Measurements from ENCODE around the gene XRCC3.

DNA sequence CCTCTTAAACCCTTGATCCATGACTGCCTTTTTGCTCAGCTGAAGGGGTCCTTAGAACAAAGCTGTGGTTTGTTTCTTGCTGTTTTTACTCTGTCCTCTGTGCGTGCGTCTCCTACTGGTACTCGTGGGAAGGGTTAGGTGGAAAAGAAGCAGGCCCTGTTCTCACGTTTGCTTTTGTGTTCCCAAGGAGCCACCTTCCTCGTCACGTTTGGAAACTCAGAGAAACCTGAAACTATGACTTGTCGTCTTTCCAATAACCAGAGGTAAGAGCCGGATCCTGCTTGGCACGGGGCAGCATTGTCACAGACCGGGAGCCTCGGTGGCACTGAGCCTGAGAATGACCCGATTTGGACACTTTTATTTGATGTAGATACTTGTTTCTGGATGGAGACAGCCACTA is 13.5 kb upstream of the XRCC3 start:
- TF ChIP-seq CTCF (tag by site-specific recombination; IDR thresholded peaks at IDR 0.05) (no peak), YY1 (tag by site-specific recombination; IDR thresholded peaks at IDR 0.05) (no peak), ZEB2 (tag by site-specific recombination; IDR thresholded peaks at IDR 0.05) (no peak), ZBTB10 (tag by site-specific recombination; IDR thresholded peaks at IDR 0.05) (no peak), OSR2 (tag by site-specific recombination; IDR thresholded peaks at IDR 0.05) (no peak), ZNF248 (tag by site-specific recombination; IDR thresholded peaks at IDR 0.05) (no peak), ZNF747 (tag by site-specific recombination; IDR thresholded peaks at IDR 0.05) (no peak), ZNF660 (tag by site-specific recombination; IDR thresholded peaks at IDR 0.05) (no peak), REPIN1 (tag by site-specific recombination; IDR thresholded peaks at IDR 0.05; ENCODE audit: low read depth) (no peak)
- TF ChIP-seq, protein P1, sequence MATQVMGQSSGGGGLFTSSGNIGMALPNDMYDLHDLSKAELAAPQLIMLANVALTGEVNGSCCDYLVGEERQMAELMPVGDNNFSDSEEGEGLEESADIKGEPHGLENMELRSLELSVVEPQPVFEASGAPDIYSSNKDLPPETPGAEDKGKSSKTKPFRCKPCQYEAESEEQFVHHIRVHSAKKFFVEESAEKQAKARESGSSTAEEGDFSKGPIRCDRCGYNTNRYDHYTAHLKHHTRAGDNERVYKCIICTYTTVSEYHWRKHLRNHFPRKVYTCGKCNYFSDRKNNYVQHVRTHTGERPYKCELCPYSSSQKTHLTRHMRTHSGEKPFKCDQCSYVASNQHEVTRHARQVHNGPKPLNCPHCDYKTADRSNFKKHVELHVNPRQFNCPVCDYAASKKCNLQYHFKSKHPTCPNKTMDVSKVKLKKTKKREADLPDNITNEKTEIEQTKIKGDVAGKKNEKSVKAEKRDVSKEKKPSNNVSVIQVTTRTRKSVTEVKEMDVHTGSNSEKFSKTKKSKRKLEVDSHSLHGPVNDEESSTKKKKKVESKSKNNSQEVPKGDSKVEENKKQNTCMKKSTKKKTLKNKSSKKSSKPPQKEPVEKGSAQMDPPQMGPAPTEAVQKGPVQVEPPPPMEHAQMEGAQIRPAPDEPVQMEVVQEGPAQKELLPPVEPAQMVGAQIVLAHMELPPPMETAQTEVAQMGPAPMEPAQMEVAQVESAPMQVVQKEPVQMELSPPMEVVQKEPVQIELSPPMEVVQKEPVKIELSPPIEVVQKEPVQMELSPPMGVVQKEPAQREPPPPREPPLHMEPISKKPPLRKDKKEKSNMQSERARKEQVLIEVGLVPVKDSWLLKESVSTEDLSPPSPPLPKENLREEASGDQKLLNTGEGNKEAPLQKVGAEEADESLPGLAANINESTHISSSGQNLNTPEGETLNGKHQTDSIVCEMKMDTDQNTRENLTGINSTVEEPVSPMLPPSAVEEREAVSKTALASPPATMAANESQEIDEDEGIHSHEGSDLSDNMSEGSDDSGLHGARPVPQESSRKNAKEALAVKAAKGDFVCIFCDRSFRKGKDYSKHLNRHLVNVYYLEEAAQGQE (tag by site-specific recombination; IDR thresholded peaks at IDR 0.05) = no peak
- TF ChIP-seq, protein P2, sequence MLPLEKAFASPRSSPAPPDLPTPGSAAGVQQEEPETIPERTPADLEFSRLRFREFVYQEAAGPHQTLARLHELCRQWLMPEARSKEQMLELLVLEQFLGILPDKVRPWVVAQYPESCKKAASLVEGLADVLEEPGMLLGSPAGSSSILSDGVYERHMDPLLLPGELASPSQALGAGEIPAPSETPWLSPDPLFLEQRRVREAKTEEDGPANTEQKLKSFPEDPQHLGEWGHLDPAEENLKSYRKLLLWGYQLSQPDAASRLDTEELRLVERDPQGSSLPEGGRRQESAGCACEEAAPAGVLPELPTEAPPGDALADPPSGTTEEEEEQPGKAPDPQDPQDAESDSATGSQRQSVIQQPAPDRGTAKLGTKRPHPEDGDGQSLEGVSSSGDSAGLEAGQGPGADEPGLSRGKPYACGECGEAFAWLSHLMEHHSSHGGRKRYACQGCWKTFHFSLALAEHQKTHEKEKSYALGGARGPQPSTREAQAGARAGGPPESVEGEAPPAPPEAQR (tag by site-specific recombination; IDR thresholded peaks at IDR 0.05) = no peak

All from HEK293 (cell line).